Germinal center (tissue), 1 donor: ENCODE data around the gene TRIM9.
"Not testable (repeated sequence)": the region's sequence is repeated elsewhere in the genome, so short reads cannot be mapped to it uniquely, and the experiment has no call there.

Experiments
- DNase-seq: peaks from one replicate; pipeline ENCODE4 v3.0.0; 2012; ENCODE audit warnings: mixed read lengths, low spot score

Gene TRIM9

DNA sequence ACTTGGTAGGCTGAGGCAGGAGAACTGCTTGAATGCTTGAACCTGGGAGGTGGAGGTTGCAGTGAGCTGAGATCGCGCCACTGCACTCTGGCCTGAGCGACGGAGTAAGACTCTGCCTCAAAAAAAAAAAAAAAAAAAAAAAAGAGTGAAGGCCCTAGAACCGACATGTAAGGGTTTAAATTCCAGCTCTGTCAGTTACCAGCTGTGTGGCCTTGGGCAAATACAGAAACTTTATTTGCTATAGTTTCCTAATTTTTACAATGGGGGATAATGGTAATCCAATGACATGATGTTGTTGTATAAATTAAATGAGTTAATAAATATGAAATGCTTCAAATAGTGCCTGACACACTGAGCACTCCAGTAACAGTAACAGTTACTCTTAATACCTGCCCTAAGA is 131.0 kb downstream of the TRIM9 start:
- no peak for DNase-seq

DNA sequence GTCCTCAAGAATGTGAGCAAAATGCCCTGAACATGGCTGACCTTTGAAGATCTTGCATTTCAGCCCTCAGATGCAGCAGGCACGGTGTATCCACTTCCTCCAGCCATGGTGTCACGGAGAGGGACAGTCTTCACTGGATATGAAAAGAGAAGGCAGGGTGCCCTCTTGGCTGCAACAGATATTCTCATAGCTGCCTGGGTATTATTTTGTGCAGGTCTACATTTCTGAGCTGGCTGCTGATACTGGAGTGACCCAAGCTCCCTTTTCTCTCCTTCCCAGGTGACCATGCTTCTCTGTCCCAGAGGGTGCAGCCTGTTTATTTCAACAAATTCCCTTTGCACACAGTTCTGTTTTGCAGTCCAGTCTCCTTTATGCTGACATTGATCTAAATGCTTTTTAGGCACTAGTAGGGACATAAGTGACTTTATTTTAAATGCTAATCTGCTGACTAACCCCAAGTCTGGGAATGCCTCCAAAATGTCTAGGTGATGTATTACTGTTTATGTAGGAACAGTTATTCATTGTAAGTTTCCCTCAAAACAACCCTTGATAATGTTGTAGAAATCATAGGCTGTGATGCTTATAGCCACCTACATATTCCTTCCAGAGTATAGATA is 133.2 kb downstream of the TRIM9 start:
- DNase-seq = no peak

DNA sequence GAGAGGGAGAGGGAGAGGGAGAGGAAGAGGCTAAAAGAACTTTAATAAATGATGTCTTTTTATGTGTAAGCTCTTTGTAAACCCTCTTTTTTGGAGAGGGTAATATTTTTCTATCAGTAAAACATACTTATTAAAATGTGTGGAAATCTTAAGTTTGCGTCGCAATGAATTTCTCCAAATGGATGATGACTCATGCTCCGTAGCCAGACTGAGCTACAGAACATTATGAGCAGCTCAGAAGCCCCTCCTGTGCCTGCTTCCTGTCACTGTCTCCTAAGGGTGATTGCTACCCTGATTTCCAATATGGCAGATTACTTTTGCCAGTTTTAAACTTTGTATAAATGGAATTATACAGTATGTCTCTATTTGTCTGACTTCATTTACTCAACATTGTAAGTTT is 137.6 kb downstream of the TRIM9 start:
- no peak for DNase-seq

DNA sequence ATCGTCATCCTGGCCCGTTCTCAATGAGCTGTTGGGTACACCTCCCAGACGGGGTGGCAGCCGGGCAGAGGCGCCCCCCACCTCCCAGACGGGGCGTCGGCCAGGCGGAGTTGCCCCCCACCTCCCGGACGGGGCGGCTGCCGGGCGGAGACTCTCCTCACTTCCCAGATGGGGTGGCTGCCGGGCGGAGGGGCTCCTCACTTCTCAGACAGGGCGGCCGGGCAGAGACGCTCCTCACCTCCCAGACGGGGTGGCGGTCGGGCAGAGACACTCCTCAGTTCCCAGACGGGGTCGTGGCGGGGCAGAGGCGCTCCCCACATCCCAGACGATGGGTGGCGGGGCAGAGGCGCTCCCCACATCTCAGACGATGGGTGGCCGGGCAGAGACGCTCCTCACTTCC is 138.5 kb downstream of the TRIM9 start:
- DNase-seq = not testable (repeated sequence)

DNA sequence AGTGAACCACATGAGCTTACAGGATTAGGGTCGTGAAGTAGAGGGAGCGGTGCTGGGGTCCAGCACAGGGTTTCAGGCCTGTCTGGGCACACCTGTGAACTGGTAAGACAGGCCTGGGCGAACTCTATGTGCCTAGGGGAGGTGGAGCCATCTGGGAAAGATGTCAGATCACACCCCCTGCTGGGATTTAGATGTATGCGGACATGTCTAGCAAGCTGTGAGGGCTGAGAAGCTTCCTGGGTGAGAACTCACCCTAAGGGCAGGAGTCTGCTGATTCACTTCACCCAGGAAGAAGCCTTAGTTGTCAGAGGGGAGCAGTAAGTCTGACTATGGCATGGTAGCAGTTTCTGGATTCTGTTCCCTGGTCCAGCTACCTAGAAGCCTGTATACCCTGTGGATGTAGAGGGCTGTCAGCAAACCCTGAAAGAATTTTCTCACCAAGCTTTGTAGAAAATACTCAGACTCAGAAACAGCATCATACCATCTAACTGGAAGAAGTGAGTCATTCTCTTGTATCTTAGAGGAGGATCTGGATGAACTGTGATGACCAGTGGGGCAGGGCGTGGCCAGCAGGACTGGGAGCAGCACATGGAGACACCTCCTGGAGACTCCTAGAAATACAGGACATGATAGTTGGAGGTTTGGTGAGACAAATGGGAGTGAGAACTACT is 139.4 kb downstream of the TRIM9 start:
- no peak for DNase-seq

- DNase-seq = peak; percentile 44
These were observed 140.0 kb downstream of the TRIM9 start for GRCh38 chr14:50954811-50955372.

GRCh38 chr14:50953502-50953901 is 141.4 kb downstream of the TRIM9 start:
- DNase-seq = no peak

- DNase-seq = no peak
These were observed 143.9 kb downstream of the TRIM9 start for GRCh38 chr14:50951032-50951431.

DNA sequence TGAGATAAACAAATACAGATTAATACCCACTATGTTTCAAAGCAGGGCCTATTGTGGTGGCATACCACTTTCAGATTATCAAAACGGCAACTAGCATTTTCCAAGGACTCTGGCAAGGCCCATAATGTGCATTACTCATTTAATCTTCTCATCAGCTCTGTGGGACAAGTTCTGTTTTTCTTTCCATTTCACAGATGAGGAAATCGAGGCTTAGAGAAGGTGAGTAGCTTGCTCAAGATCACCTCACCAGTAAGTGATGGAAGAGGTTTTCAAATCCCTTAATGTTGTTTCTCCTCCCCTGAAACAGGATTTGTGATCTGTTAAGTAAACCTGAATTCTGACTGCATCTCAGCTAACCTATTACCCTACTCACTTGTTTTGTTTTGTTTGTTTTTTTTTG is 146.7 kb downstream of the TRIM9 start:
- no peak for DNase-seq

GRCh38 chr14:50947446-50947845 is 147.5 kb downstream of the TRIM9 start:
- no peak for DNase-seq

- DNase-seq = no peak
These were observed 148.5 kb downstream of the TRIM9 start for GRCh38 chr14:50946234-50946935.

GRCh38 chr14:50944647-50945413 is 150.1 kb downstream of the TRIM9 start:
- DNase-seq = peak; percentile 18

- peak; percentile 58 for DNase-seq
These were observed 150.8 kb downstream of the TRIM9 start, which contains the start of gene PYGL for GRCh38 chr14:50943943-50944646. TSS of gene PYGL (minus strand) at chr14:50944483. CDS start at chr14:50944403, 80 bp downstream.

DNA sequence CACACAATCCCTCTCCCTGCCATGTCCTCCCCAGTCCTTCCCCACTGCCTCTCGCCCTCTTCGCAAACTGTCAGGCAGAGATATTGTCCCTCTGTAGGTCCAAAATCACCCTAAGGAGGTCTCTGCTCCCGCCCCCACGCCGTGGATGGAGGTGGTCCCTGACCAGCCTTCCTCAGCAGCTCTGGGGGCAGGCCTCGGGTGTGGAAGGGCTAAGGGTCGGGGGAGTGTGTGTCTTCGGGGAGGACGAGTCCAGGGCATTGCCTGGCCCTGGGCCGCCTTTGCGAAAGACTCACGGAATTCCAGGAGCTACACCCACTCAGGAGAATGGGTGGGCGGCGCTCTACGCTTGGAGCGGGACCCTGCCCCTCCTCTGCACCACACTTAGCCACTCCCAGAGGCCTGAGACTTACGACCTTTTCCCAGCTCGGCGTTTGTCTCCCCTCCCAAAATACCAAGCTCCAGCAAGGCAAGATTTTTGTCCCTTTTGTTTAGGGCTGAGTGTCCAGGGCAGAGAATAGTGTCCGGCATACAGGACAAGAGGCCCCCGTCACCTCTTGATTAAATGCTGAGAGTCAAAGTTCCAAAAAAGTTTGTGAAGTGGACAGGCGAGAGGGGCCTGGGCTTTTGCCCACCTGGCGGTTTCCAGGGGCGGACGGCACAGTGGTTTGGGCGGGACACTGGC is 151.5 kb downstream of the TRIM9 start:
- no peak for DNase-seq

DNA sequence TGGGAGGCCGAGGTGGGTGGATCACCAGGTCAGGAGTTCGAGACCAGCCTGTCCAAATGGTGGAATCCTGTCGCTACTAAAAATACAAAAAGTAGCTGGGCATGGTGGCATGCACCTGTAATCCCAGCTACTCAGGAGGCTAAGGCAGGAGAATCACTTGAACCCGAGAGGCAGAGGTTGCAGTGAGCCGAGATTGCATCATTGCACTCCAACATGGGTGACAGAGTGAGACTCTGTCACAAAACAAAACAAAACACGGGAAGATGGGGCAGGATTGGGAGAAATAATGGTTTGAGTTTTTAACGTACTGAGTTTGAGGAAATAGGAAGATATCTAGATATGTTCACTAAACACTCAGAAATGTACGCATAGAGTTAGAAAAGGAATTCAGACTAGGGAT is 153.3 kb downstream of the TRIM9 start:
- DNase-seq = not testable (repeated sequence)

DNA sequence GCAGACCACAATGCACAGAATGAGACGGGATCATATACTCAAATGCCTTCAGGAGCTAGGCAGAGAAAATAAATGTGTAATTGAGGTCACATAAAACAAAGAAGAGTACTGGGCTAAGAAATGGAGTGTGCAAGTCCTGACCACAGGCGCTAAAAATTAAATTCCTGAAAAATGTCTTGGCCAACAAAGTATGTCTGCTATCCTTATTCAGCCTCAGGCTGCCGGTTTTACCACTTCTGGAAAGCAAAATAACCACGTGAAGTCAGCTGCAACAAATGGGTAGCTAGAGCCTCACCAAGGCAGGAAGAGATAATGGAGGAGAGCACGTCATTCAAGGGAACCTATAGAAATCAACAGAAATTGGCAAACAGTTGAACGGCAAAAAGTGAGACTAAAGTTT is 153.8 kb downstream of the TRIM9 start:
- DNase-seq = no peak

- no peak for DNase-seq
These were observed 157.1 kb downstream of the TRIM9 start for GRCh38 chr14:50937800-50938199.

DNA sequence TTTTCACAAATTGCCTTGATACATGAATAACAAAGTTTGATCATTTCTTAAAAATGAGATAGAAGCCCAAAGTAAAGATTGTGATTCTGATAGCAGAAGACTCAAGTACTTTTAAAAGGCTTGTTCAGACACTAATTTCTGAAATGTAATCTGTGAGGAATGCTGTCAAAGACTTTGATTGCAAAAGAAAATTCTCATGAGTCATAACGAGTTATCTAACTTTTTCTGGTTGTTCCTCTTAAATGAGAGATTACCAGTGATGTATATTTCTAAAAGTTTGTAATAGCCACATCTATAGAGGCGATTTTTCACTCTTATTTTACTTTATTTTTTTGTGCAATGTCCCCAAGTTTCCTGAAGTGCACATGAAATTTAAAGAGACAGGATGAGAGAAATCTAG is 157.6 kb downstream of the TRIM9 start:
- DNase-seq = no peak

DNA sequence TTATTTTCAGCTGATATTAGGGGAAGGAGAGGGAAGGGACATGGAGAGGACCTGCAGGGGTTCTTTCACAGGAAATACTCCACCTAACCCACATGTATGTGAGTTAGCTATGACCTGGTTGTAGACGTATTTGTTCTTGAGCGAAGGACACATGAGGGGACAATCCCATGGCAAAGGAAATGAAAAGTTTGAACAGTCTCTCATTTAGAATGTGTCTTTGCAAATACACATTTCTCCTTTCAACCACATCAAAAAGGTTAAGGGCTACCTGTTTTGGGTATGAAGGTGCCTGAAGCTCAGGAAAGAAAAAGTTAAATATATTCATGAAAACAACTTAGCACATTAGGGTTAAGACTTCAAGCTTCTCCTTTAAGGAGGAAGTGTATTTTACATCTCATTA is 158.0 kb downstream of the TRIM9 start:
- no peak for DNase-seq

DNA sequence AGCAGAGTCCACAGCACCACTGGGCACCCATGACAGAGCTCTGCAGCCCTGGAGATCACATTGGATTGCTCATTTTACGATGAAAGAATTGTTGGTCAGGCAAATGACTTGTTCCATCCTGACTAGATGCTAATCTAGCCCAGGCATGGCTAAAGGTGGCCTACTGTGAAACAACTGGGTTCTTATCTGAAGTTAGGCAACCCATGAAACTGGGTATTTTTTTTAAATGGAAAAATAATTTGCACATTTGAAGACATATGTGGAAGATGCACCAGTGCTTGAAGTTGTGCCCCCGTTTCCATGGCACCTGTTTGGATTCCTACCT is 158.9 kb downstream of the TRIM9 start:
- no peak for DNase-seq
